Stomach (tissue), 9 donors: Measurements from ENCODE around the gene PLEKHG4. TPM values are rescaled to one million over a fixed set of nuclear protein-coding genes. Genes with fewer than 3 reads are reported as not detected.

ENCODE experiments used
- DNase-seq, 2 donors: peaks; one replicate each; pipeline versions ENCODE4 v3.0.0 to v3.0.0-alpha.2; 2013 to 2019
- H3K27ac ChIP-seq, 5 donors: fragments of 200-600 bp in 4 of 5; sonication (generic) in 4 of 5; one replicate each; pipeline ENCODE4 v1.5.1; 2013 to 2019; ENCODE audit warnings: mild to moderate bottlenecking in 1 of 5, moderate library complexity in 1 of 5
- H3K27me3 ChIP-seq, 3 donors: fragments of 200-600 bp; sonication (generic); one replicate each; pipeline ENCODE4 v1.5.1; 2017 to 2019; ENCODE audit warnings: mixed run types in 1 of 3
- H3K36me3 ChIP-seq, 4 donors: fragments of 200-600 bp; sonication (generic); 1 replicate in 3 of 4; 2 replicates in 1 of 4; pipeline ENCODE4 v1.5.1; 2016 to 2019
- H3K4me1 ChIP-seq, 4 donors: fragments of 200-600 bp; sonication (generic); one replicate each; pipeline ENCODE4 v1.5.1; 2016 to 2019
- H3K4me3 ChIP-seq, 4 donors: fragments of 200-600 bp; sonication (generic) in 3 of 4; one replicate each; pipeline ENCODE4 v1.5.1; 2016 to 2019; ENCODE audit warnings: mild to moderate bottlenecking in 1 of 4
- H3K9me3 ChIP-seq, 4 donors: fragments of 200-600 bp; sonication (generic); one replicate each; pipeline ENCODE4 v1.5.1; 2016 to 2019
- EP300 ChIP-seq: sonication (generic); formaldehyde crosslinking; IDR thresholded peaks from one replicate; pipeline ENCODE4 v1.6.1; 2017; ENCODE audit warnings: antibody characterized with exemption
- POLR2A ChIP-seq, 4 donors: fragments of 450-650 bp; IDR thresholded peaks; one replicate each; pipeline ENCODE4 v1.6.1; 2016; ENCODE audit warnings: antibody characterized with exemption in 4 of 4, control low read depth in 2 of 4, mild to moderate bottlenecking in 1 of 4, moderate library complexity in 1 of 4
- POLR2AphosphoS5 ChIP-seq, 3 donors: sonication (generic); formaldehyde crosslinking; IDR thresholded peaks; one replicate each; pipeline ENCODE4 v1.6.1; 2016; ENCODE audit warnings: antibody characterized with exemption in 3 of 3
- WGBS, 5 donors: extraction: QIAGEN DNeasy Blood & Tissue Kit in 3 of 5; methylation state at CpG; one replicate each; pipeline versions ENCODE4 v1.1.5 to v1.1.7; 2013 to 2018; 5-methylcytosine and 5-hydroxymethylcytosine counted together
- intact Hi-C: fragments of 100-400 bp; cut with DNase I; formaldehyde crosslinking; loops from one replicate; pipeline ENCODE4 v1.15.1; 2023; ENCODE audit warnings: low total_unique reads
- polyA plus RNA-seq, 3 donors: library from polyadenylated mRNA; stranded (reverse); fragments of 200-250 nt; gene quantifications; one replicate each; pipeline ENCODE4 v1.2.3, GENCODE V29; 2013
- total RNA-seq, 5 donors: library from RNA; depleted of rRNA; stranded (reverse); fragments of >200 nt; gene quantifications; one replicate each; pipeline versions ENCODE4 v1.1.0 to v1.2.3, GENCODE V29; 2014 to 2016
- TF ChIP-seq, protein P1 (sequence below), 7 experiments: fragments of 450-650 bp in 4 of 7; fragments of 200-600 bp in 3 of 7; sonication (generic) in 3 of 7; IDR thresholded peaks; one replicate each; pipeline ENCODE4 v1.5.1; 2016 to 2019; ENCODE audit warnings: antibody characterized with exemption in 7 of 7, control low read depth in 2 of 7, mild to moderate bottlenecking in 1 of 7
- donor health status: healthy with polysubstance abuse.
- donor health status: Bipolar disorder and iron deficiency.
- donor health status: healthy.

The PLEKHG4 gene
- total and polyA plus RNA-seq, 8 donors, result 2.3 to 57.1 (median 6.6) TPM

DNA sequence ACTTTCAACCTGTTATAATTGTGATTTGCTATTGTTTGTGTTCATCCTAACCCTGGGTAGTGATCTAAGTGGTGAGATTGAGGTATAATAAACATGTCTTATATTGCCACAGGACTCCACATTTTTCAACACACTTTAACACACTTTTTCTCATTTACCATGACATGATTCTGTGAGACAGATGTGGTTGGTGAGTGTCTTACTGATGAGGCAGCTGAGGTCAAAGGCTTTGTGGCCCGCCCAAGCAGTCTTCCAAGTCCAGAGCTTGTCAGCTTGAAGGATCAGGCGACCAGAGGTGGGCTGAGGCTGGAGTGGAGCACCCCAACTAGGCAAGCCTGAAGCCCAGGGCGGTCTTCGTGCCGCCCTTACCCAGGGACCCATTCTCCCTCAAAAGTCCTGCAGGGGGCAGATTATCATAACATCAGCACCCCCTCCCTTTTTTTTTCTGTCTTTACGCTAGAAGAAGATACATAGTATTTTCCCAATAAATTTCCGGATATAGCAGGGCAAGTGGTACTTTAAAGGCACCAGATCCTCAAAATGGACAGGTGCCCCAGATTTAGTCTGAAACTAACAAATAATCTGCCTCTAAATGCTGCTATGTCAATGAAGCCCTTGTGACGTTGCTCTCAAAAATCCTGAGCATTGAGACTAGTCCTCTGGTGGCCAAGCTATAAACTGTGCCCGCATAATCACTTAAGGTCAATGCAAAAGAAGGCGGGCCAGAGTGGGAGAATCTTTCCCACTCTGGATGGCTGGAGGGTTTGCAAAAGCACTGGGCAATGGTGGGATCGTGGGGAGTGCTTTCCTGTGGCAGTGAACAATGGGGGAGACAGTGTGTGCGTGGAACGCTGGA, 26.1 kb downstream of the PLEKHG4 start:
- H3K4me1 ChIP-seq, result peaks cover 5 to 16% (median 11%) of the 10 kb centered on the region in 4 donors
- no peaks in the 10 kb centered on the region for H3K36me3 ChIP-seq
- TF ChIP-seq POLR2AphosphoS5 (IDR thresholded peaks at IDR 0.05) (no peak), EP300 (no peak), POLR2A (IDR thresholded peaks at IDR 0.05) (no peak)
- TF ChIP-seq, protein P1, sequence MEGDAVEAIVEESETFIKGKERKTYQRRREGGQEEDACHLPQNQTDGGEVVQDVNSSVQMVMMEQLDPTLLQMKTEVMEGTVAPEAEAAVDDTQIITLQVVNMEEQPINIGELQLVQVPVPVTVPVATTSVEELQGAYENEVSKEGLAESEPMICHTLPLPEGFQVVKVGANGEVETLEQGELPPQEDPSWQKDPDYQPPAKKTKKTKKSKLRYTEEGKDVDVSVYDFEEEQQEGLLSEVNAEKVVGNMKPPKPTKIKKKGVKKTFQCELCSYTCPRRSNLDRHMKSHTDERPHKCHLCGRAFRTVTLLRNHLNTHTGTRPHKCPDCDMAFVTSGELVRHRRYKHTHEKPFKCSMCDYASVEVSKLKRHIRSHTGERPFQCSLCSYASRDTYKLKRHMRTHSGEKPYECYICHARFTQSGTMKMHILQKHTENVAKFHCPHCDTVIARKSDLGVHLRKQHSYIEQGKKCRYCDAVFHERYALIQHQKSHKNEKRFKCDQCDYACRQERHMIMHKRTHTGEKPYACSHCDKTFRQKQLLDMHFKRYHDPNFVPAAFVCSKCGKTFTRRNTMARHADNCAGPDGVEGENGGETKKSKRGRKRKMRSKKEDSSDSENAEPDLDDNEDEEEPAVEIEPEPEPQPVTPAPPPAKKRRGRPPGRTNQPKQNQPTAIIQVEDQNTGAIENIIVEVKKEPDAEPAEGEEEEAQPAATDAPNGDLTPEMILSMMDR (IDR thresholded peaks at IDR 0.05), result no peak
- no peak for DNase-seq
- intact Hi-C loops, result no loop called here
- no peaks in the 10 kb centered on the region for H3K27me3 ChIP-seq
- no peak overlapping the region for H3K27ac ChIP-seq
- no peaks in the 10 kb centered on the region for H3K9me3 ChIP-seq
- no peak overlapping the region for H3K4me3 ChIP-seq
- WGBS, 5 donors, result 89 to 96% (median 92%) methylated on average over 13 of the region's 13 CpGs

GRCh38 chr16:67310561-67310960, 31.2 kb downstream of the PLEKHG4 start:
- intact Hi-C loops, result no loop called here
- 89 to 97% (median 95%) methylated on average over 3 of the region's 3 CpGs for WGBS, 5 donors
- H3K27ac ChIP-seq, result no peak overlapping the region
- no peaks in the 10 kb centered on the region for H3K36me3 ChIP-seq
- H3K4me3 ChIP-seq, result no peak overlapping the region
- H3K9me3 ChIP-seq, result no peaks in the 10 kb centered on the region
- DNase-seq, result no peak
- TF ChIP-seq EP300 (no peak), POLR2A (IDR thresholded peaks at IDR 0.05) (no peak), POLR2AphosphoS5 (IDR thresholded peaks at IDR 0.05) (no peak)
- TF ChIP-seq, protein P1 (IDR thresholded peaks at IDR 0.05), result no peak
- H3K4me1 ChIP-seq, result peaks cover 0 to 4% (median 0%) of the 10 kb centered on the region in 4 donors
- no peaks in the 10 kb centered on the region for H3K27me3 ChIP-seq

- Histone ChIP-seq H3K9me3 (no peaks in the 10 kb centered on the region), H3K27me3 (no peaks in the 10 kb centered on the region), H3K27ac (peak overlapping the region; percentile 18 to 70 (median 50)), H3K4me3 (no peak overlapping the region), H3K4me1 (peaks cover 0 to 4% (median 0%) of the 10 kb centered on the region in 4 donors), H3K36me3 (no peaks in the 10 kb centered on the region)
- intact Hi-C loops, result no loop called here
- WGBS, 5 donors, result 45 to 59% (median 51%) methylated on average over 5 of the region's 5 CpGs
- no peak for TF ChIP-seq EP300
- TF ChIP-seq POLR2AphosphoS5 (IDR thresholded peaks at IDR 0.05), result peak in 1 of 3 donors; percentile 45
- TF ChIP-seq, protein P1 (IDR thresholded peaks at IDR 0.05), result no peak
- DNase-seq, result peak in 1 of 2 donors; percentile 55
Observed at GRCh38 chr16:67311607-67312488, 32.5 kb downstream of the PLEKHG4 start.

GRCh38 chr16:67312719-67313118, 33.4 kb downstream of the PLEKHG4 start:
- Histone ChIP-seq H3K36me3 (no peaks in the 10 kb centered on the region), H3K9me3 (no peaks in the 10 kb centered on the region), H3K27me3 (no peaks in the 10 kb centered on the region), H3K27ac (peak overlapping the region in 4 of 5 donors; percentile 45 to 70 (median 49)), H3K4me3 (no peak overlapping the region), H3K4me1 (peaks cover 0 to 4% (median 0%) of the 10 kb centered on the region in 4 donors)
- intact Hi-C loops, result no loop called here
- TF ChIP-seq POLR2A (IDR thresholded peaks at IDR 0.05) (no peak), EP300 (no peak), POLR2AphosphoS5 (IDR thresholded peaks at IDR 0.05) (no peak)
- TF ChIP-seq, protein P1 (IDR thresholded peaks at IDR 0.05), result no peak
- DNase-seq, result no peak
